Right kidney (tissue), 1 donor: Measurements from ENCODE around the gene CMTM6.
"Not testable (repeated sequence)": the region's sequence is repeated elsewhere in the genome, so short reads cannot be mapped to it uniquely, and the experiment has no call there.

Source experiments
- DNase-seq: peaks from one replicate; pipeline ENCODE4 v3.0.0-alpha.2; 2016

CMTM6 gene

GRCh38 chr3:32500880-32501782 lies 1.5 kb downstream of the CMTM6 start:
- DNase-seq, result no peak

GRCh38 chr3:32500231-32500630 lies 2.4 kb downstream of the CMTM6 start:
- no peak for DNase-seq

- no peak for DNase-seq
Measured at GRCh38 chr3:32499585-32499984, 3.1 kb downstream of the CMTM6 start.

- DNase-seq, result no peak
Measured at GRCh38 chr3:32498992-32499391, 3.7 kb downstream of the CMTM6 start.

- DNase-seq, result no peak
Measured at GRCh38 chr3:32498252-32498651, 4.4 kb downstream of the CMTM6 start.

- no peak for DNase-seq
Measured at GRCh38 chr3:32495609-32496008, 7.0 kb downstream of the CMTM6 start.

- no peak for DNase-seq
Measured at GRCh38 chr3:32495085-32495484, 7.6 kb downstream of the CMTM6 start.

GRCh38 chr3:32493437-32494414 lies 8.9 kb downstream of the CMTM6 start:
- DNase-seq, result no peak

- DNase-seq, result no peak
Measured at GRCh38 chr3:32492684-32493436, 9.8 kb downstream of the CMTM6 start.

- no peak for DNase-seq
Measured at GRCh38 chr3:32488474-32489008, 14.1 kb downstream of the CMTM6 start.

GRCh38 chr3:32487781-32488473 lies 14.7 kb downstream of the CMTM6 start:
- DNase-seq, result no peak

GRCh38 chr3:32484436-32484835 lies 18.2 kb downstream of the CMTM6 start:
- DNase-seq, result no peak

GRCh38 chr3:32483772-32484171 lies 18.9 kb downstream of the CMTM6 start:
- DNase-seq, result no peak

GRCh38 chr3:32482693-32483092 lies 20.0 kb downstream of the CMTM6 start:
- no peak for DNase-seq

GRCh38 chr3:32481791-32482631 lies 20.6 kb downstream of the CMTM6 start:
- no peak for DNase-seq

- DNase-seq, result no peak
Measured at GRCh38 chr3:32480604-32481003, 22.0 kb downstream of the CMTM6 start.

- DNase-seq, result no peak
Measured at GRCh38 chr3:32474201-32474600, 28.5 kb downstream of the CMTM6 start.

- not testable (repeated sequence) for DNase-seq
Measured at GRCh38 chr3:32472151-32472550, 30.5 kb downstream of the CMTM6 start.

GRCh38 chr3:32471246-32471645 lies 31.4 kb downstream of the CMTM6 start:
- no peak for DNase-seq

- no peak for DNase-seq
Measured at GRCh38 chr3:32470362-32470761, 32.3 kb downstream of the CMTM6 start.
